Measurements from ENCODE around the gene IDI1.

GRCh38 chr10:1009071-1009494 is 39.8 kb downstream of the IDI1 start:
- no peak for TF ChIP-seq POLR2A (IDR thresholded peaks at IDR 0.05)
- TF ChIP-seq CTCF (IDR thresholded peaks at IDR 0.05 in 8 of 11, conservative IDR thresholded peaks at IDR 0.05 in 3 of 11) = no peak
